ENCODE results near the gene TRIM40.

GRCh38 chr6:30122515-30122914, 13.4 kb upstream of the TRIM40 start:
- TF ChIP-seq SP1 (IDR thresholded peaks at IDR 0.05) (no peak), SP1 (CRISPR knock-in tag; IDR thresholded peaks at IDR 0.05) (no peak), USF2 (IDR thresholded peaks at IDR 0.05; ENCODE audit: low read depth, low read length) (no peak), USF2 (CRISPR knock-in tag; IDR thresholded peaks at IDR 0.05; ENCODE audit: borderline replicate concordance) (no peak), KDM5A (IDR thresholded peaks at IDR 0.05; ENCODE audit: borderline replicate concordance, low read length) (no peak), CTCF (CRISPR knock-in tag; IDR thresholded peaks at IDR 0.05) (no peak), HNRNPL (IDR thresholded peaks at IDR 0.05; ENCODE audit: low read depth, low read length) (no peak), PHF21A (CRISPR knock-in tag; IDR thresholded peaks at IDR 0.05) (no peak), TBL1XR1 (IDR thresholded peaks at IDR 0.05; ENCODE audit: borderline replicate concordance, low read length, partially characterized antibody) (no peak), ATF1 (CRISPR knock-in tag; IDR thresholded peaks at IDR 0.05) (no peak), ZNF121 (CRISPR knock-in tag; IDR thresholded peaks at IDR 0.05) (no peak), RBFOX2 (IDR thresholded peaks at IDR 0.05; ENCODE audit: low read depth, low read length) (no peak), PRDM15 (CRISPR knock-in tag; IDR thresholded peaks at IDR 0.05) (no peak), BHLHE40 (IDR thresholded peaks at IDR 0.05; ENCODE audit: low read length) (no peak), RNF2 (conservative IDR thresholded peaks at IDR 0.05; ENCODE audit: low read depth) (no peak), ZFP41 (CRISPR knock-in tag; IDR thresholded peaks at IDR 0.05; ENCODE audit: borderline replicate concordance) (no peak)

Measured in HepG2 (cell line).